GM12801 (cell line): ENCODE data around the gene ABCB11.

Source experiments
- TF ChIP-seq, protein P1 (sequence below): IDR thresholded peaks from one replicate; pipeline ENCODE4 v1.5.1; 2011; ENCODE audit warnings: control low read depth; ENCODE audit not compliant: insufficient read length; ENCODE audit errors: extremely low read depth

ABCB11 gene

GRCh38 chr2:168915441-168916330 lies 115.4 kb downstream of the ABCB11 start:
- TF ChIP-seq, protein P1, sequence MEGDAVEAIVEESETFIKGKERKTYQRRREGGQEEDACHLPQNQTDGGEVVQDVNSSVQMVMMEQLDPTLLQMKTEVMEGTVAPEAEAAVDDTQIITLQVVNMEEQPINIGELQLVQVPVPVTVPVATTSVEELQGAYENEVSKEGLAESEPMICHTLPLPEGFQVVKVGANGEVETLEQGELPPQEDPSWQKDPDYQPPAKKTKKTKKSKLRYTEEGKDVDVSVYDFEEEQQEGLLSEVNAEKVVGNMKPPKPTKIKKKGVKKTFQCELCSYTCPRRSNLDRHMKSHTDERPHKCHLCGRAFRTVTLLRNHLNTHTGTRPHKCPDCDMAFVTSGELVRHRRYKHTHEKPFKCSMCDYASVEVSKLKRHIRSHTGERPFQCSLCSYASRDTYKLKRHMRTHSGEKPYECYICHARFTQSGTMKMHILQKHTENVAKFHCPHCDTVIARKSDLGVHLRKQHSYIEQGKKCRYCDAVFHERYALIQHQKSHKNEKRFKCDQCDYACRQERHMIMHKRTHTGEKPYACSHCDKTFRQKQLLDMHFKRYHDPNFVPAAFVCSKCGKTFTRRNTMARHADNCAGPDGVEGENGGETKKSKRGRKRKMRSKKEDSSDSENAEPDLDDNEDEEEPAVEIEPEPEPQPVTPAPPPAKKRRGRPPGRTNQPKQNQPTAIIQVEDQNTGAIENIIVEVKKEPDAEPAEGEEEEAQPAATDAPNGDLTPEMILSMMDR = no peak

DNA sequence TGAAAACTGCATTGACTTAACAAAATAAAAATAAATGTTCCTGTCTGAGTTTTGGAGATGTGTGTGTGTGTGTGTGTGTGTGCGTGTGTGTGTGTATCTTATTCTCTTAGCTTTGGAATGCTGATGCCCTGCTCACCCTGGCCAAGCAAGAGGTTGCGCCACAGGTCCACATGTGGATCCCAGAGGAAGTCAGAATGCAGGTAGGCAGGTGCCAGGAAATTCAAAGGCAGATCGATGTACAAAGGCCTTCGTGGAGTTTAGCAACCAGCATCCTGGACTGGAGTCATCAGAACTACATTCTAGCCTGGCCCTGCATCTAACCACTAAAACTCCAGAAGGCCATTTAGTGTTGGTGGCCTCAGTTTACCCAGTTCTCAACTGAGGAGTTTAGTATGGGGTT lies 117.6 kb downstream of the ABCB11 start:
- TF ChIP-seq, protein P1 = no peak

GRCh38 chr2:168912901-168913369 lies 118.2 kb downstream of the ABCB11 start:
- TF ChIP-seq, protein P1 = no peak

- TF ChIP-seq, protein P1 = no peak
Observed at GRCh38 chr2:168912466-168912865, 118.7 kb downstream of the ABCB11 start.

- TF ChIP-seq, protein P1 = no peak
Observed at GRCh38 chr2:168910330-168910729, 120.8 kb downstream of the ABCB11 start.

DNA sequence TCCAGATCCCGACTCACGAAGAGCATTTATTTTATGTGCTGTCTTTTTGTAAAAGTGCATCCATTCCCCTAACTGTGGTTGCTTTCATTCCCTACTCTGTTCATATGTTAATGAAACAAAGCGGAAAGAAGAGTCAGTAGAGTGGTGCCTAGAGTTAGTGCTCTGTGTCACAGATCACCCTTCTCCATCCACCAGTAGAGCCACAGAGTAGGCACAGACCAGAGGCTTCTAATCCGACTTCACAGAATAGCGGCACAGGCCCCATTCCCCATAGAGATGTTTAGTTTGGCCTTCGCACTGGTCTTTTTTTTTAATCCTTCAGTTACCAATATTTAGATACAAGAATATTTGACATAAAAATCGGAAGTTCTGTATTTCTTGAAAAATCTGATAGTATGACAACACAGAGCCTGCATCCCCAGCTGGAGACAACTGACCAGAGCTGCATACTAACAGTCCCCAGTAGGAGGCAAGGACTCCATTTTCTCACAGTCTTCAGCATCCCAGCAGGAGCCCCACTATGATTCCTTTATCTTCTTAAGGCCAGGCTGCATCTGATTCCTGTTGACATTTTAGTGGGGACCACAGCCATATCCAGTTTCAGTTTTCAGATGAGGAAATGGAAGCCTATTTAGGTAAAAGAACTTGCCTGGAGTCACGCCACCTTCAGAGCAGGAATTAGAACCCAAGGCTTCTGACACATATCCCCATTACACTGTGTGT lies 123.0 kb downstream of the ABCB11 start:
- TF ChIP-seq, protein P1 = no peak

DNA sequence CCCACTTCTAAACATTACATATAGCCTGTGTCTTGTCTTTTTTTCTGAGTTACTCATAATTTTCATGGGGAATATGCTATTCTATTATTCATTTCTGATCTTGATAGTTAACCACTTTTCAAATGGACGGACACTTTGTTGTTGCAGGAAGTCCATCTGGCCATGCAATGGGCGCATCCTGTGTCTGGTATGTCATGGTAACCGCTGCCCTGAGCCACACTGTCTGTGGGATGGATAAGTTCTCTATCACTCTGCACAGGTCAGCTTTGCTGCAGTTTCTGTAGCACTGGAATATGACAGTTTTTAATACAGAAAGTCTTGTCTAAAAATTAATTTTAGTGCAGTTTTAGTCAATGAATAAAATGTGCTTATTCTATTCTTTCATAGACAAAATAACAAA lies 126.8 kb downstream of the ABCB11 start:
- TF ChIP-seq, protein P1 = no peak
